ENCODE measurements around the gene SP140L. TPM values are rescaled to one million over a fixed set of nuclear protein-coding genes. Genes with fewer than 3 reads are reported as not detected.
A peak's percentile ranks its signal among the peaks of the same experiment; 100 is the strongest.

SP140L gene
- total RNA-seq, 2 donors from 2014 or later = 0.82 to 2.9 TPM

GRCh38 chr2:230324503-230324902 is 2.5 kb upstream of the SP140L start:
- no peaks in the 10 kb centered on the region for H3K36me3 ChIP-seq (ENCODE audit: control insufficient read depth, insufficient read depth, low read length)
- H3K27ac ChIP-seq (ENCODE audit: low read depth, low read length) = no peak overlapping the region
- H3K4me1 ChIP-seq (ENCODE audit: control insufficient read depth, insufficient read depth, low read length) = peaks cover 4% of the 10 kb centered on the region
- H3K27me3 ChIP-seq (ENCODE audit: control insufficient read depth, insufficient read depth, low read length, poor library complexity, severe bottlenecking) = no peaks in the 10 kb centered on the region
- Mint-ChIP-seq H3K36me3 (ENCODE audit: low read depth) (peaks cover 4% of the 10 kb centered on the region), H3K9me3 (peaks cover 41% of the 10 kb centered on the region), H3K4me3 (no peak overlapping the region), H3K27ac (no peak overlapping the region), H3K4me1 (peaks cover 9% of the 10 kb centered on the region), H3K27me3 (ENCODE audit: insufficient read depth) (peaks cover 10% of the 10 kb centered on the region)
- TF ChIP-seq CTCF (conservative IDR thresholded peaks at IDR 0.05) = no peak
- H3K9ac ChIP-seq (ENCODE audit: extremely low read depth, low read length, poor library complexity, severe bottlenecking) = no peak overlapping the region
- peaks cover 14% of the 10 kb centered on the region for H3K9me3 ChIP-seq (ENCODE audit: control insufficient read depth, low read length)
- H3K4me3 ChIP-seq (ENCODE audit: low read length) = no peak overlapping the region
- no peak for DNase-seq
- 89 to 90% methylated on average over 4 to 5 of the region's 5 CpGs for WGBS, 2 experiments (ENCODE audit: insufficient coverage in 1 of 2, insufficient read length in 1 of 2)

GRCh38 chr2:230325316-230326243 is 1.4 kb upstream of the SP140L start:
- H3K27ac ChIP-seq (ENCODE audit: low read depth, low read length) = no peak overlapping the region
- no peak overlapping the region for H3K4me3 Mint-ChIP-seq
- peaks cover 4% of the 10 kb centered on the region for H3K4me1 ChIP-seq (ENCODE audit: control insufficient read depth, insufficient read depth, low read length)
- peaks cover 10% of the 10 kb centered on the region for H3K27me3 Mint-ChIP-seq (ENCODE audit: insufficient read depth)
- no peak overlapping the region for H3K9ac ChIP-seq (ENCODE audit: extremely low read depth, low read length, poor library complexity, severe bottlenecking)
- peaks cover 14% of the 10 kb centered on the region for H3K9me3 ChIP-seq (ENCODE audit: control insufficient read depth, low read length)
- TF ChIP-seq CTCF (conservative IDR thresholded peaks at IDR 0.05) = no peak
- peaks cover 4% of the 10 kb centered on the region for H3K36me3 Mint-ChIP-seq (ENCODE audit: low read depth)
- H3K4me1 Mint-ChIP-seq = peaks cover 9% of the 10 kb centered on the region
- WGBS, 2 experiments (ENCODE audit: insufficient coverage in 1 of 2, insufficient read length in 1 of 2) = 90 to 96% methylated on average over 6 to 7 of the region's 9 CpGs
- H3K36me3 ChIP-seq (ENCODE audit: control insufficient read depth, insufficient read depth, low read length) = no peaks in the 10 kb centered on the region
- peak; percentile 35 for DNase-seq
- no peak overlapping the region for H3K27ac Mint-ChIP-seq
- H3K4me3 ChIP-seq (ENCODE audit: low read length) = no peak overlapping the region
- H3K9me3 Mint-ChIP-seq = peaks cover 38% of the 10 kb centered on the region
- H3K27me3 ChIP-seq (ENCODE audit: control insufficient read depth, insufficient read depth, low read length, poor library complexity, severe bottlenecking) = no peaks in the 10 kb centered on the region

GRCh38 chr2:230327418-230328154 is 593 bp downstream of the SP140L start:
- 86 to 96% methylated on average over 4 to 5 of the region's 5 CpGs for WGBS, 2 experiments (ENCODE audit: insufficient coverage in 1 of 2, insufficient read length in 1 of 2)
- Histone ChIP-seq H3K4me3 (ENCODE audit: low read length) (no peak overlapping the region), H3K27ac (ENCODE audit: low read depth, low read length) (no peak overlapping the region), H3K27me3 (ENCODE audit: control insufficient read depth, insufficient read depth, low read length, poor library complexity, severe bottlenecking) (no peaks in the 10 kb centered on the region), H3K36me3 (ENCODE audit: control insufficient read depth, insufficient read depth, low read length) (no peaks in the 10 kb centered on the region), H3K9me3 (ENCODE audit: control insufficient read depth, low read length) (peaks cover 5% of the 10 kb centered on the region), H3K9ac (ENCODE audit: extremely low read depth, low read length, poor library complexity, severe bottlenecking) (no peak overlapping the region), H3K4me1 (ENCODE audit: control insufficient read depth, insufficient read depth, low read length) (peaks cover 4% of the 10 kb centered on the region)
- H3K4me3 Mint-ChIP-seq = no peak overlapping the region
- no peak overlapping the region for H3K27ac Mint-ChIP-seq
- H3K27me3 Mint-ChIP-seq (ENCODE audit: insufficient read depth) = peaks cover 10% of the 10 kb centered on the region
- no peak for TF ChIP-seq CTCF (conservative IDR thresholded peaks at IDR 0.05)
- no peak for DNase-seq
- peaks cover 9% of the 10 kb centered on the region for H3K4me1 Mint-ChIP-seq
- H3K9me3 Mint-ChIP-seq = peaks cover 20% of the 10 kb centered on the region
- H3K36me3 Mint-ChIP-seq (ENCODE audit: low read depth) = peaks cover 1% of the 10 kb centered on the region
